ENCODE measurements around the gene FAIM2.

FAIM2 gene

GRCh38 chr12:49894751-49895148 lies 8.9 kb downstream of the FAIM2 start:
- DNase-seq (ENCODE audit: low spot score) = no peak

- no peak for DNase-seq (ENCODE audit: low spot score)
Measured at GRCh38 chr12:49893753-49894750, 9.6 kb downstream of the FAIM2 start.

GRCh38 chr12:49892732-49893317 lies 10.9 kb downstream of the FAIM2 start:
- no peak for DNase-seq (ENCODE audit: low spot score)

GRCh38 chr12:49892084-49892731 lies 11.5 kb downstream of the FAIM2 start:
- no peak for DNase-seq (ENCODE audit: low spot score)

GRCh38 chr12:49891476-49891875 lies 12.2 kb downstream of the FAIM2 start:
- DNase-seq (ENCODE audit: low spot score) = no peak

GRCh38 chr12:49891012-49891411 lies 12.7 kb downstream of the FAIM2 start:
- DNase-seq (ENCODE audit: low spot score) = no peak

GRCh38 chr12:49890096-49890461 lies 13.6 kb downstream of the FAIM2 start:
- DNase-seq (ENCODE audit: low spot score) = no peak

GRCh38 chr12:49889361-49890095 lies 14.2 kb downstream of the FAIM2 start:
- no peak for DNase-seq (ENCODE audit: low spot score)

GRCh38 chr12:49888461-49889151 lies 15.1 kb downstream of the FAIM2 start:
- DNase-seq (ENCODE audit: low spot score) = no peak

GRCh38 chr12:49887536-49888401 lies 15.9 kb downstream of the FAIM2 start:
- no peak for DNase-seq (ENCODE audit: low spot score)

- DNase-seq (ENCODE audit: low spot score) = no peak
Measured at GRCh38 chr12:49887091-49887490, 16.6 kb downstream of the FAIM2 start.

- DNase-seq (ENCODE audit: low spot score) = no peak
Measured at GRCh38 chr12:49885663-49886461, 17.8 kb downstream of the FAIM2 start.

GRCh38 chr12:49885118-49885517 lies 18.6 kb downstream of the FAIM2 start:
- no peak for DNase-seq (ENCODE audit: low spot score)

- no peak for DNase-seq (ENCODE audit: low spot score)
Measured at GRCh38 chr12:49882851-49883464, 20.7 kb downstream of the FAIM2 start.

- DNase-seq (ENCODE audit: low spot score) = no peak
Measured at GRCh38 chr12:49882248-49882850, 21.4 kb downstream of the FAIM2 start.

- no peak for DNase-seq (ENCODE audit: low spot score)
Measured at GRCh38 chr12:49881415-49882247, 22.1 kb downstream of the FAIM2 start.

GRCh38 chr12:49880756-49881414 lies 22.8 kb downstream of the FAIM2 start:
- DNase-seq (ENCODE audit: low spot score) = no peak

Data from NAMALWA (cell line).